SK-N-SH treated with all-trans-retinoic acid at 6 μM for 48 hours (cell line): ENCODE data around the gene KLHL15.

Source experiments
- ATAC-seq: fragments of 200-7000 bp; cut with Tn5 transposase; 3 replicates; pipeline ENCODE4 v1.9.1; 2020; ENCODE audit warnings: mild to moderate bottlenecking, moderate library complexity
- ARNTL ChIP-seq: fragments of 450-650 bp; formaldehyde crosslinking; IDR thresholded peaks from 2 replicates; pipeline ENCODE4 v1.5.0; 2020; ENCODE audit warnings: low read depth, mild to moderate bottlenecking, moderate library complexity, borderline replicate concordance
- BACH2 ChIP-seq: fragments of 250-450 bp; sonication (Bioruptor Pico); IDR thresholded peaks from 2 replicates; pipeline ENCODE4 v1.9.0; 2021; ENCODE audit warnings: mild to moderate bottlenecking, borderline replicate concordance
- CSDC2 ChIP-seq: fragments of 250-450 bp; sonication (Bioruptor Pico); IDR thresholded peaks from 2 replicates; pipeline ENCODE4 v1.5.0; 2020; ENCODE audit warnings: mild to moderate bottlenecking, moderate library complexity
- ESRRG ChIP-seq: fragments of 250-450 bp; sonication (Bioruptor Pico); IDR thresholded peaks from 2 replicates; pipeline ENCODE4 v1.6.1; 2021; ENCODE audit warnings: mild to moderate bottlenecking
- GLIS3 ChIP-seq: fragments of 250-450 bp; sonication (Bioruptor Pico); IDR thresholded peaks from 2 replicates; pipeline ENCODE4 v1.5.0; 2020; ENCODE audit warnings: mild to moderate bottlenecking, moderate library complexity
- ISL1 ChIP-seq: fragments of 250-450 bp; sonication (Bioruptor Pico); IDR thresholded peaks from 2 replicates; pipeline ENCODE4 v2.1.2; 2022; ENCODE audit warnings: mild to moderate bottlenecking, moderate library complexity
- OSR1 ChIP-seq: fragments of 250-450 bp; sonication (Bioruptor Pico); IDR thresholded peaks from 2 replicates; pipeline ENCODE4 v1.8.0; 2022; ENCODE audit warnings: moderate library complexity, mild to moderate bottlenecking, inconsistent platforms
- POU6F1 ChIP-seq: fragments of 250-450 bp; sonication (Bioruptor Pico); IDR thresholded peaks from 2 replicates; pipeline ENCODE4 v1.8.0; 2021; ENCODE audit warnings: low read depth, mild to moderate bottlenecking, moderate library complexity, borderline replicate concordance
- PPARA ChIP-seq: fragments of 250-450 bp; sonication (Bioruptor Pico); IDR thresholded peaks from 2 replicates; pipeline ENCODE4 v1.5.0; 2020; ENCODE audit warnings: mild to moderate bottlenecking, borderline replicate concordance
- RARB ChIP-seq: fragments of 250-450 bp; sonication (Bioruptor Pico); IDR thresholded peaks from 2 replicates; pipeline ENCODE4 v1.8.0; 2021; ENCODE audit warnings: mild to moderate bottlenecking, moderate library complexity
- SNAI2 ChIP-seq: fragments of 250-450 bp; sonication (Bioruptor Pico); IDR thresholded peaks from 2 replicates; pipeline ENCODE4 v1.5.0; 2020; ENCODE audit warnings: mild to moderate bottlenecking, moderate library complexity
- TCF4 ChIP-seq: fragments of 250-450 bp; sonication (Bioruptor Pico); IDR thresholded peaks from 2 replicates; pipeline ENCODE4 v1.8.0; 2021; ENCODE audit warnings: mild to moderate bottlenecking, moderate library complexity, borderline replicate concordance
- TOX ChIP-seq: fragments of 250-450 bp; sonication (Bioruptor Pico); IDR thresholded peaks from 2 replicates; pipeline ENCODE4 v1.8.0; 2021; ENCODE audit warnings: mild to moderate bottlenecking, moderate library complexity, borderline replicate concordance
- TSHZ2 ChIP-seq: fragments of 250-450 bp; sonication (Bioruptor Pico); IDR thresholded peaks from 2 replicates; pipeline ENCODE4 v1.5.0; 2020; ENCODE audit warnings: mild to moderate bottlenecking, moderate library complexity
- ZC3H10 ChIP-seq: fragments of 250-450 bp; sonication (Bioruptor Pico); IDR thresholded peaks from 2 replicates; pipeline ENCODE4 v1.5.1; 2021; ENCODE audit warnings: mild to moderate bottlenecking, moderate library complexity
- ZFP3 ChIP-seq: fragments of 250-450 bp; sonication (Bioruptor Pico); IDR thresholded peaks from 2 replicates; pipeline ENCODE4 v1.5.0; 2020; ENCODE audit warnings: mild to moderate bottlenecking, moderate library complexity
- ZFP30 ChIP-seq: fragments of 450-650 bp; formaldehyde crosslinking; IDR thresholded peaks from 2 replicates; pipeline ENCODE4 v1.5.0; 2022; ENCODE audit warnings: mild to moderate bottlenecking, moderate library complexity
- ZNF70 ChIP-seq: fragments of 450-650 bp; formaldehyde crosslinking; IDR thresholded peaks from 2 replicates; pipeline ENCODE4 v1.5.0; 2020; ENCODE audit warnings: mild to moderate bottlenecking, moderate library complexity
- ZNF8 ChIP-seq: fragments of 450-650 bp; formaldehyde crosslinking; IDR thresholded peaks from 2 replicates; pipeline ENCODE4 v1.5.0; 2020; ENCODE audit warnings: mild to moderate bottlenecking, moderate library complexity
- TF ChIP-seq, protein P1 (sequence below): fragments of 250-450 bp; sonication (Bioruptor Pico); IDR thresholded peaks from 2 replicates; pipeline ENCODE4 v1.5.1; 2020; ENCODE audit warnings: low read depth, mild to moderate bottlenecking, moderate library complexity
- TF ChIP-seq, protein P2 (sequence below): fragments of 250-450 bp; sonication (Bioruptor Pico); IDR thresholded peaks from 2 replicates; pipeline ENCODE4 v1.5.1; 2021; ENCODE audit warnings: mild to moderate bottlenecking, moderate library complexity
- TF ChIP-seq, protein P3 (sequence below): fragments of 250-450 bp; sonication (Bioruptor Pico); IDR thresholded peaks from 2 replicates; pipeline ENCODE4 v1.8.0; 2020; ENCODE audit warnings: mild to moderate bottlenecking, moderate library complexity, borderline replicate concordance

Gene KLHL15

GRCh38 chrX:24027985-24028384, 999 bp upstream of the KLHL15 start:
- TF ChIP-seq ARNTL (CRISPR knock-in tag) = no peak
- TF ChIP-seq, protein P1, sequence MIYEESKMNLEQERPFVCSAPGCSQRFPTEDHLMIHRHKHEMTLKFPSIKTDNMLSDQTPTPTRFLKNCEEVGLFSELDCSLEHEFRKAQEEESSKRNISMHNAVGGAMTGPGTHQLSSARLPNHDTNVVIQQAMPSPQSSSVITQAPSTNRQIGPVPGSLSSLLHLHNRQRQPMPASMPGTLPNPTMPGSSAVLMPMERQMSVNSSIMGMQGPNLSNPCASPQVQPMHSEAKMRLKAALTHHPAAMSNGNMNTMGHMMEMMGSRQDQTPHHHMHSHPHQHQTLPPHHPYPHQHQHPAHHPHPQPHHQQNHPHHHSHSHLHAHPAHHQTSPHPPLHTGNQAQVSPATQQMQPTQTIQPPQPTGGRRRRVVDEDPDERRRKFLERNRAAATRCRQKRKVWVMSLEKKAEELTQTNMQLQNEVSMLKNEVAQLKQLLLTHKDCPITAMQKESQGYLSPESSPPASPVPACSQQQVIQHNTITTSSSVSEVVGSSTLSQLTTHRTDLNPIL = no peak
- no peak for TF ChIP-seq ESRRG
- TF ChIP-seq PPARA = no peak
- no peak for TF ChIP-seq ZNF8 (CRISPR knock-in tag)
- no peak for TF ChIP-seq SNAI2 (CRISPR knock-in tag)
- TF ChIP-seq, protein P2, sequence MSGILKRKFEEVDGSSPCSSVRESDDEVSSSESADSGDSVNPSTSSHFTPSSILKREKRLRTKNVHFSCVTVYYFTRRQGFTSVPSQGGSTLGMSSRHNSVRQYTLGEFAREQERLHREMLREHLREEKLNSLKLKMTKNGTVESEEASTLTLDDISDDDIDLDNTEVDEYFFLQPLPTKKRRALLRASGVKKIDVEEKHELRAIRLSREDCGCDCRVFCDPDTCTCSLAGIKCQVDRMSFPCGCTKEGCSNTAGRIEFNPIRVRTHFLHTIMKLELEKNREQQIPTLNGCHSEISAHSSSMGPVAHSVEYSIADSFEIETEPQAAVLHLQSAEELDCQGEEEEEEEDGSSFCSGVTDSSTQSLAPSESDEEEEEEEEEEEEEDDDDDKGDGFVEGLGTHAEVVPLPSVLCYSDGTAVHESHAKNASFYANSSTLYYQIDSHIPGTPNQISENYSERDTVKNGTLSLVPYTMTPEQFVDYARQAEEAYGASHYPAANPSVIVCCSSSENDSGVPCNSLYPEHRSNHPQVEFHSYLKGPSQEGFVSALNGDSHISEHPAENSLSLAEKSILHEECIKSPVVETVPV = no peak
- TF ChIP-seq, protein P3, sequence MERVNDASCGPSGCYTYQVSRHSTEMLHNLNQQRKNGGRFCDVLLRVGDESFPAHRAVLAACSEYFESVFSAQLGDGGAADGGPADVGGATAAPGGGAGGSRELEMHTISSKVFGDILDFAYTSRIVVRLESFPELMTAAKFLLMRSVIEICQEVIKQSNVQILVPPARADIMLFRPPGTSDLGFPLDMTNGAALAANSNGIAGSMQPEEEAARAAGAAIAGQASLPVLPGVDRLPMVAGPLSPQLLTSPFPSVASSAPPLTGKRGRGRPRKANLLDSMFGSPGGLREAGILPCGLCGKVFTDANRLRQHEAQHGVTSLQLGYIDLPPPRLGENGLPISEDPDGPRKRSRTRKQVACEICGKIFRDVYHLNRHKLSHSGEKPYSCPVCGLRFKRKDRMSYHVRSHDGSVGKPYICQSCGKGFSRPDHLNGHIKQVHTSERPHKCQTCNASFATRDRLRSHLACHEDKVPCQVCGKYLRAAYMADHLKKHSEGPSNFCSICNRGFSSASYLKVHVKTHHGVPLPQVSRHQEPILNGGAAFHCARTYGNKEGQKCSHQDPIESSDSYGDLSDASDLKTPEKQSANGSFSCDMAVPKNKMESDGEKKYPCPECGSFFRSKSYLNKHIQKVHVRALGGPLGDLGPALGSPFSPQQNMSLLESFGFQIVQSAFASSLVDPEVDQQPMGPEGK = no peak
- no peak for TF ChIP-seq CSDC2
- TF ChIP-seq TOX (CRISPR knock-in tag) = no peak
- TF ChIP-seq RARB = no peak
- TF ChIP-seq POU6F1 = no peak
- no peak for TF ChIP-seq ZFP3 (CRISPR knock-in tag)
- no peak for TF ChIP-seq ZNF70
- no peak for TF ChIP-seq BACH2 (CRISPR knock-in tag)
- TF ChIP-seq GLIS3 (CRISPR knock-in tag) = no peak
- TF ChIP-seq ZC3H10 = no peak
- no peak for TF ChIP-seq OSR1 (CRISPR knock-in tag)
- TF ChIP-seq ZFP30 = no peak
- no peak for TF ChIP-seq TSHZ2 (CRISPR knock-in tag)
- no peak for ATAC-seq

DNA sequence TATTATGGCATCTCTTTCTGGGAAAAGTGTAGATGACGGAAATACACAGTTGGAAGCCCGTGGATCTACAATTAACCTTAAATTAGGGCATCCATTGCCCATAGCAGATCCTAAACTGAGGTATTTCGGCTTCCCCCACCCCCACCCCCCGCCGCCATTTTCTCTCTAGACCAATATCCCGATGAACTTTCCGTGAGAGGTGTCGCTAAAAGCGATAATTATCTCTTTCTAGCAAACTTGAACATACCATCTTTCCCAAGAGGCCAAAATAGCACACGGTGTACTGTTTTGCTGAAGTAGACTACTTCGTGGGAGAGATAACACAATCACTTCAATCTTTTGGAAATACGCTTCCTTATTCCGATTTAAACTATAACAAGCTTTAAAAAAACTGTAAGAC, 554 bp downstream of the KLHL15 start:
- TF ChIP-seq PPARA = no peak
- no peak for TF ChIP-seq ZFP30
- no peak for TF ChIP-seq ISL1 (CRISPR knock-in tag)
- no peak for TF ChIP-seq OSR1 (CRISPR knock-in tag)
- no peak for TF ChIP-seq TSHZ2 (CRISPR knock-in tag)
- TF ChIP-seq, protein P3 = no peak
- TF ChIP-seq ZNF8 (CRISPR knock-in tag) = no peak
- TF ChIP-seq ZNF70 = no peak
- no peak for TF ChIP-seq TCF4
- no peak for TF ChIP-seq ZFP3 (CRISPR knock-in tag)
- TF ChIP-seq, protein P2 = no peak
- no peak for TF ChIP-seq TOX (CRISPR knock-in tag)
- no peak for TF ChIP-seq SNAI2 (CRISPR knock-in tag)
- TF ChIP-seq GLIS3 (CRISPR knock-in tag) = no peak
- no peak for TF ChIP-seq POU6F1
- no peak for TF ChIP-seq ESRRG
- no peak for TF ChIP-seq RARB
- no peak for ATAC-seq
